ENCODE measurements around the gene ETNK2. TPM values are rescaled to one million over a fixed set of nuclear protein-coding genes. Genes with fewer than 3 reads are reported as not detected.
"Not testable (repeated sequence)": the region's sequence is repeated elsewhere in the genome, so short reads cannot be mapped to it uniquely, and the experiment has no call there.

The ETNK2 gene
- total and polyA plus RNA-seq, 2 experiments from 2014 or later: 7.6 to 26.2 TPM

DNA sequence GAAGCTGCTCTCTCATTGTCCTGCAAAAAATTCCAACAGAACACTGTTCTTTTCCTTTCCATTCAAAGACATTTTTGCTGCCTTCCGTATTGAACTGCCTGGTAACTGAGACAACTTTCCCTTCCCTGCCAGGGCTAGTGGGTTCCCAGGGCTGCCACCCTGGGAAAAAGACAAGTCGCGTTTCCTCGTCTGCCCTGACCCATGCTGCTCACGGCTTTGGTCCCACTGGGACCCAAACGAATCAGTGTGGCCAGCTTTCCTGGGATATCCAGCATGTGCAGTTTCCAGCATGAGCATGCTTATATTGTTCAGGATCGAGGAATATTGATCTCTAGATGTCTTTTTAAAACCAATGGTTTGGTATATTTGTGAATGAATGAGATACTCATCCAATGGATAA lies 60.8 kb downstream of the ETNK2 start (continued):
- TF ChIP-seq POLR2AphosphoS5 (IDR thresholded peaks at IDR 0.05; ENCODE audit: low read depth): no peak
- TF ChIP-seq, protein P1, sequence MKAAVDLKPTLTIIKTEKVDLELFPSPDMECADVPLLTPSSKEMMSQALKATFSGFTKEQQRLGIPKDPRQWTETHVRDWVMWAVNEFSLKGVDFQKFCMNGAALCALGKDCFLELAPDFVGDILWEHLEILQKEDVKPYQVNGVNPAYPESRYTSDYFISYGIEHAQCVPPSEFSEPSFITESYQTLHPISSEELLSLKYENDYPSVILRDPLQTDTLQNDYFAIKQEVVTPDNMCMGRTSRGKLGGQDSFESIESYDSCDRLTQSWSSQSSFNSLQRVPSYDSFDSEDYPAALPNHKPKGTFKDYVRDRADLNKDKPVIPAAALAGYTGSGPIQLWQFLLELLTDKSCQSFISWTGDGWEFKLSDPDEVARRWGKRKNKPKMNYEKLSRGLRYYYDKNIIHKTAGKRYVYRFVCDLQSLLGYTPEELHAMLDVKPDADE (IDR thresholded peaks at IDR 0.05): no peak

DNA sequence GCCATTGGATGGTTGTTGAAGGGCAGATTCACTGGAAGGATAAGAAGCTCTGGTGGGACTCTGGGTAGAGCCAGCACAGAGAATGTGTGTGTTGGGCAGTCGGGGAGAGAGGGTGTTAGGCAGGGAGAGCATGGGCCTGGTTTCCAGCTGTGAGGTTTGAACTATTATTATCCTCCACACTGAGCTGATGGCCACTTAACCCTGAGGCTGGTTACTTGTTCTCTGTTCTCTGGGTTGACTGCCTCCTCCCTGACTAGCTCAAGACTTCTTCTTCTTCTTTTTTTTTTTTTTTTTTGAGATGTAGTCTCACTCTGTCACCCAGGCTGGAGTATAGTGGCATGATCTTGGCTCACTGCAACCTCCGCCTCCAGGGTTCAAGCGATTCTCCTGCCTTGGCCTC lies 61.7 kb downstream of the ETNK2 start:
- peak overlapping the region; percentile 59; the same call in 1 of the 2 replicates for H3K27ac ChIP-seq (ENCODE audit: low read depth)
- not testable (repeated sequence) for H3K9me3 Mint-ChIP-seq; DNase-seq (ENCODE audit: low spot score); H2AFZ ChIP-seq; H3K4me3 Mint-ChIP-seq; H3K9me2 ChIP-seq (ENCODE audit: insufficient read depth); ATAC-seq; H3K36me3 Mint-ChIP-seq (ENCODE audit: low read depth); H3K27me3 ChIP-seq (ENCODE audit: insufficient read depth); H3K27me3 Mint-ChIP-seq (ENCODE audit: insufficient read depth, low read depth, poor library complexity); H3K4me2 ChIP-seq; H3K4me3 ChIP-seq; H3K36me3 ChIP-seq (ENCODE audit: insufficient read depth)
- H3K27ac Mint-ChIP-seq: peak overlapping the region; percentile 68
- H3F3A ChIP-seq (replicated peaks; ENCODE audit: low read depth): peaks cover 28% of the 10 kb centered on the region
- H3K79me2 ChIP-seq (replicated peaks; ENCODE audit: insufficient read depth): peaks cover 100% of the 10 kb centered on the region
- peaks cover 89% of the 10 kb centered on the region for H3K4me1 Mint-ChIP-seq
- H3K4me1 ChIP-seq (ENCODE audit: insufficient read depth): peaks cover 97% of the 10 kb centered on the region
- H4K20me1 ChIP-seq (replicated peaks; ENCODE audit: insufficient read depth): peaks cover 86% of the 10 kb centered on the region

DNA sequence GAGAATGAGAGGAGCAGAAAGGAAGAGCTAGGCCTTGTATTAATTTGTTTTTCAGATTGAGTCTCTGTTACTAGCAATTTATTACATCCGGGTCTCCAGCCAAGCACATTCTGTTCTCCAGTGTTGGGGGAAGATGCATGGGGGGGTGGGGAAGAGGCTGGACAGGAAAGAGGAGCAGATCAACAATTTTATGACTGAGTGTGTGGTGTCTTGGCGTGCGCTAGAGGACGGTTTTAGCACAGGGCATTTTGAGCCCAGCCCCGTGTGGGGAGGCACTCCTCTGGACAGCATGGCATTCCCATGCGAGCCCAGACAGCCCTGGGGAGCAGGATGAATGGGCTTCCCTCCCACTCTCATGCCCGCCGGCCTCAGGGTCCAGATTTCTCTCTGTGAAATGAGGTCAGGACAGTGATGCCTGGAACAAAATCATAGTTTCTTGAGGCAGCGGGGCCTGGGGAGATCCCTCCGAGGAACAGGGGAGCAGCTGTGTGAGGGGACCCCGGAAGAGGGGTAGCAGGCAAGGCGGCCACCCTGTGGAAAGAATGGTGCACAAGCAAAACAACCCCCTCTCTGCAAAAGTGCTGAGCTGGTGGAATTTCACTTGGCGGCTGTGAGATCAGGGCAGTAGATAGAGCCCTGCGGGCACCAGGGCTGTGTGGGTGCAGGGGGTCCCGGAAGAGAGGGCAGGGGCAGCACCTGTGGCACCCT lies 62.6 kb downstream of the ETNK2 start:
- peak overlapping the region; percentile 56 for H3K4me2 ChIP-seq
- H3K4me3 Mint-ChIP-seq: peak overlapping the region; percentile 9; the same call in 1 of the 3 replicates

More for the DNA sequence above, 62.6 kb downstream of the ETNK2 start:
- Histone ChIP-seq H3K36me3 (ENCODE audit: insufficient read depth) (no peaks in the 10 kb centered on the region; the same call in 1 of the 2 replicates), H3K9me2 (ENCODE audit: insufficient read depth) (no peaks in the 10 kb centered on the region), H2AFZ (no peak overlapping the region), H4K20me1 (replicated peaks; ENCODE audit: insufficient read depth) (peaks cover 82% of the 10 kb centered on the region), H3K4me1 (ENCODE audit: insufficient read depth) (peaks cover 95% of the 10 kb centered on the region), H3K4me3 (no peak overlapping the region), H3K27ac (ENCODE audit: low read depth) (peak overlapping the region; percentile 59; the same call in 1 of the 2 replicates), H3K27me3 (ENCODE audit: insufficient read depth) (no peaks in the 10 kb centered on the region), H3K79me2 (replicated peaks; ENCODE audit: insufficient read depth) (peaks cover 99% of the 10 kb centered on the region), H3F3A (replicated peaks; ENCODE audit: low read depth) (peaks cover 23% of the 10 kb centered on the region)
- peaks cover 3% of the 10 kb centered on the region for H3K36me3 Mint-ChIP-seq (ENCODE audit: low read depth)
- TF ChIP-seq, protein P2, sequence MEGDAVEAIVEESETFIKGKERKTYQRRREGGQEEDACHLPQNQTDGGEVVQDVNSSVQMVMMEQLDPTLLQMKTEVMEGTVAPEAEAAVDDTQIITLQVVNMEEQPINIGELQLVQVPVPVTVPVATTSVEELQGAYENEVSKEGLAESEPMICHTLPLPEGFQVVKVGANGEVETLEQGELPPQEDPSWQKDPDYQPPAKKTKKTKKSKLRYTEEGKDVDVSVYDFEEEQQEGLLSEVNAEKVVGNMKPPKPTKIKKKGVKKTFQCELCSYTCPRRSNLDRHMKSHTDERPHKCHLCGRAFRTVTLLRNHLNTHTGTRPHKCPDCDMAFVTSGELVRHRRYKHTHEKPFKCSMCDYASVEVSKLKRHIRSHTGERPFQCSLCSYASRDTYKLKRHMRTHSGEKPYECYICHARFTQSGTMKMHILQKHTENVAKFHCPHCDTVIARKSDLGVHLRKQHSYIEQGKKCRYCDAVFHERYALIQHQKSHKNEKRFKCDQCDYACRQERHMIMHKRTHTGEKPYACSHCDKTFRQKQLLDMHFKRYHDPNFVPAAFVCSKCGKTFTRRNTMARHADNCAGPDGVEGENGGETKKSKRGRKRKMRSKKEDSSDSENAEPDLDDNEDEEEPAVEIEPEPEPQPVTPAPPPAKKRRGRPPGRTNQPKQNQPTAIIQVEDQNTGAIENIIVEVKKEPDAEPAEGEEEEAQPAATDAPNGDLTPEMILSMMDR (conservative IDR thresholded peaks at IDR 0.05; ENCODE audit: low read depth in 2 of 2): peak in 1 of 2 experiments; percentile 20; a peak in 1 of 4 replicates
- TF ChIP-seq EZH2 (IDR thresholded peaks at IDR 0.05; ENCODE audit: low read depth, unreplicated experiment): no peak
- peaks cover 10% of the 10 kb centered on the region for H3K27me3 Mint-ChIP-seq (ENCODE audit: insufficient read depth, low read depth, poor library complexity)
- no peaks in the 10 kb centered on the region for H3K9me3 Mint-ChIP-seq
- H3K27ac Mint-ChIP-seq: peak overlapping the region; percentile 66
- peaks cover 89% of the 10 kb centered on the region for H3K4me1 Mint-ChIP-seq
- DNase-seq (ENCODE audit: low spot score) (no peak), ATAC-seq (no peak; the same call in 2 of the 3 replicates)
